HG02981 (cell line): Measurements from ENCODE around the gene RPL26.

Experiments
- ATAC-seq: cut with Tn5 transposase; IDR thresholded peaks from one replicate; pipeline ENCODE4 v1.9.1; 2021; ENCODE audit warnings: mild to moderate bottlenecking, moderate library complexity; ENCODE audit not compliant: unreplicated experiment

Gene RPL26

GRCh38 chr17:8332128-8332527 lies 50.9 kb downstream of the RPL26 start:
- no peak for ATAC-seq
